Mucosa of descending colon (tissue), 3 donors: Measurements from ENCODE around the gene MFN1. TPM values are rescaled to one million over a fixed set of nuclear protein-coding genes. Genes with fewer than 3 reads are reported as not detected.

Experiments used
- ATAC-seq: fragments of 200-7000 bp; cut with Tn5 transposase; one replicate; pipeline ENCODE4 v1.9.1; 2020; ENCODE audit warnings: mild to moderate bottlenecking, moderate library complexity
- DNase-seq, 3 donors: peaks; one replicate each; pipeline ENCODE4 v3.0.0-alpha.2; 2020
- H3K36me3 ChIP-seq: fragments of 200-600 bp; one replicate; pipeline ENCODE4 v1.8.0; 2021; ENCODE audit warnings: low read depth, mild to moderate bottlenecking
- H3K4me1 ChIP-seq: fragments of 200-600 bp; one replicate; pipeline ENCODE4 v1.8.0; 2021; ENCODE audit warnings: low read depth, mild to moderate bottlenecking
- H3K4me3 ChIP-seq: fragments of 200-600 bp; one replicate; pipeline ENCODE4 v1.8.0; 2021; ENCODE audit warnings: mild to moderate bottlenecking
- H3K9me3 ChIP-seq: fragments of 200-600 bp; one replicate; pipeline ENCODE4 v1.8.0; 2021; ENCODE audit warnings: mild to moderate bottlenecking
- CTCF ChIP-seq: fragments of 200-600 bp; IDR thresholded peaks from one replicate; pipeline ENCODE4 v1.8.0; 2022; ENCODE audit warnings: antibody characterized with exemption, mild to moderate bottlenecking
- intact Hi-C, 2 donors: fragments of 100-400 bp; cut with DNase I in 1 of 2; cut with micrococcal nuclease in 1 of 2; formaldehyde crosslinking; loops; one replicate each; pipeline versions ENCODE4 v1.11.0 to v1.11.1; 2022; cut with DNase I, micrococcal nuclease
- total RNA-seq, 3 donors: library from RNA; stranded (reverse); fragmentation: NEBNext Ultra II Directional in 2 of 3; extraction: Animal tissue kit (Norgen Biotek cat#: 25700) in 2 of 3; gene quantifications; one replicate each; pipeline versions ENCODE4 v1.2.1 to v1.2.4, GENCODE V29; 2021 to 2023
- donor health status: DM: no; HTN: no; CAD: no; lungs with moderate emphysema.
- donor health status: DM: no; HTN: no; CAD: no.
- donor health status: DM: no; HTN: yes; CAD: no.

The MFN1 gene
- total RNA-seq, 3 donors from 2014 or later: 55.2 to 68.4 (median 61.8) TPM

GRCh38 chr3:179332240-179332639 is 15.3 kb upstream of the MFN1 start:
- no peak for DNase-seq
- no peak overlapping the region for H3K4me3 ChIP-seq
- intact Hi-C loops: no loop called here
- TF ChIP-seq CTCF: no peak
- no peaks in the 10 kb centered on the region for H3K9me3 ChIP-seq
- ATAC-seq: no peak
- H3K4me1 ChIP-seq: no peaks in the 10 kb centered on the region
- H3K36me3 ChIP-seq: no peaks in the 10 kb centered on the region

- Histone ChIP-seq H3K9me3 (no peaks in the 10 kb centered on the region), H3K4me1 (no peaks in the 10 kb centered on the region), H3K36me3 (no peaks in the 10 kb centered on the region), H3K4me3 (no peak overlapping the region)
- intact Hi-C loops: no loop called here
- ATAC-seq (no peak), DNase-seq (no peak)
- no peak for TF ChIP-seq CTCF
Observed at GRCh38 chr3:179333084-179333483, 14.4 kb upstream of the MFN1 start.

- H3K36me3 ChIP-seq: no peaks in the 10 kb centered on the region
- no peaks in the 10 kb centered on the region for H3K9me3 ChIP-seq
- H3K4me3 ChIP-seq: no peak overlapping the region
- DNase-seq: no peak
- ATAC-seq: no peak
- H3K4me1 ChIP-seq: no peaks in the 10 kb centered on the region
- TF ChIP-seq CTCF: no peak
- intact Hi-C loops: no loop called here
Observed at GRCh38 chr3:179336345-179336929, 11.1 kb upstream of the MFN1 start.

GRCh38 chr3:179348325-179349013 is 960 bp downstream of the MFN1 start:
- H3K9me3 ChIP-seq: no peaks in the 10 kb centered on the region
- peak; percentile 84 for ATAC-seq
- no peaks in the 10 kb centered on the region for H3K36me3 ChIP-seq
- peak overlapping the region; percentile 83 for H3K4me3 ChIP-seq
- H3K4me1 ChIP-seq: peaks cover 17% of the 10 kb centered on the region
- no peak for TF ChIP-seq CTCF
- intact Hi-C loops: loop anchor here in 1 of 2 donors (2.0 kb wide), 1 partner anchor 26 kb away; the partner anchor contains the start of gene ZNF639
- peak in 1 of 3 donors; percentile 7 for DNase-seq

GRCh38 chr3:179355996-179356395 is 8.5 kb downstream of the MFN1 start:
- intact Hi-C loops: no loop called here
- peaks cover 3% of the 10 kb centered on the region for H3K36me3 ChIP-seq
- no peaks in the 10 kb centered on the region for H3K9me3 ChIP-seq
- TF ChIP-seq CTCF: no peak
- ATAC-seq: no peak
- no peak overlapping the region for H3K4me3 ChIP-seq
- no peak for DNase-seq
- no peaks in the 10 kb centered on the region for H3K4me1 ChIP-seq
